ENCODE measurements around the gene TRIM43. TPM values are rescaled to one million over a fixed set of nuclear protein-coding genes. Genes with fewer than 3 reads are reported as not detected.
"Not testable (repeated sequence)": the region's sequence is repeated elsewhere in the genome, so short reads cannot be mapped to it uniquely, and the experiment has no call there.

Gene TRIM43
- total RNA-seq, 2 donors from 2014 or later, result not detected

GRCh38 chr2:95575857-95576256, 15.9 kb upstream of the TRIM43 start:
- no peaks in the 10 kb centered on the region for H3K4me1 ChIP-seq
- no peaks in the 10 kb centered on the region for H3K27me3 ChIP-seq
- H3K27ac ChIP-seq, result no peak overlapping the region
- DNase-seq (ENCODE audit: low spot score), result no peak
- no peak for TF ChIP-seq CTCF (IDR thresholded peaks at IDR 0.05)
- no peaks in the 10 kb centered on the region for H3K9me3 ChIP-seq
- no peak overlapping the region for H3K4me3 ChIP-seq
- no peaks in the 10 kb centered on the region for H3K36me3 ChIP-seq

- no peaks in the 10 kb centered on the region for H3K9me3 ChIP-seq
- H3K36me3 ChIP-seq, result no peaks in the 10 kb centered on the region
- DNase-seq (ENCODE audit: low spot score), result no peak
- no peak for TF ChIP-seq CTCF (IDR thresholded peaks at IDR 0.05)
- no peak overlapping the region for H3K27ac ChIP-seq
- no peak overlapping the region for H3K4me3 ChIP-seq
- no peaks in the 10 kb centered on the region for H3K4me1 ChIP-seq
- H3K27me3 ChIP-seq, result no peaks in the 10 kb centered on the region
These were observed 13.3 kb upstream of the TRIM43 start for GRCh38 chr2:95578539-95578938.

GRCh38 chr2:95583545-95583944, 8.3 kb upstream of the TRIM43 start:
- H3K4me1 ChIP-seq; DNase-seq (ENCODE audit: low spot score); H3K27ac ChIP-seq; H3K9me3 ChIP-seq; H3K36me3 ChIP-seq; H3K27me3 ChIP-seq; H3K4me3 ChIP-seq: not testable (repeated sequence)

- H3K4me3 ChIP-seq; H3K36me3 ChIP-seq; H3K4me1 ChIP-seq; H3K27ac ChIP-seq; DNase-seq (ENCODE audit: low spot score); H3K9me3 ChIP-seq; H3K27me3 ChIP-seq: not testable (repeated sequence)
These were observed 7.5 kb upstream of the TRIM43 start for GRCh38 chr2:95584321-95584720.

GRCh38 chr2:95589777-95590536, 1.8 kb upstream of the TRIM43 start:
- H3K4me3 ChIP-seq; H3K36me3 ChIP-seq; DNase-seq (ENCODE audit: low spot score); H3K27me3 ChIP-seq; H3K27ac ChIP-seq; H3K4me1 ChIP-seq; H3K9me3 ChIP-seq: not testable (repeated sequence)

GRCh38 chr2:95592973-95593372, 1.2 kb downstream of the TRIM43 start:
- H3K4me1 ChIP-seq; H3K27me3 ChIP-seq; H3K27ac ChIP-seq; H3K9me3 ChIP-seq; DNase-seq (ENCODE audit: low spot score); H3K36me3 ChIP-seq; H3K4me3 ChIP-seq: not testable (repeated sequence)

GRCh38 chr2:95595012-95595411, 3.2 kb downstream of the TRIM43 start:
- not testable (repeated sequence) for DNase-seq (ENCODE audit: low spot score); H3K9me3 ChIP-seq; H3K4me3 ChIP-seq

GRCh38 chr2:95601301-95601700, 9.5 kb downstream of the TRIM43 start:
- not testable (repeated sequence) for H3K4me1 ChIP-seq; H3K4me3 ChIP-seq; H3K9me3 ChIP-seq; H3K36me3 ChIP-seq; DNase-seq (ENCODE audit: low spot score); H3K27ac ChIP-seq; H3K27me3 ChIP-seq

More at GRCh38 chr2:95595012-95595411, 3.2 kb downstream of the TRIM43 start:
- H3K36me3 ChIP-seq, H3K4me1 ChIP-seq, H3K27me3 ChIP-seq, H3K27ac ChIP-seq: not testable (repeated sequence)

GRCh38 chr2:95602146-95602545, 10.3 kb downstream of the TRIM43 start:
- H3K36me3 ChIP-seq; H3K27me3 ChIP-seq; H3K9me3 ChIP-seq; DNase-seq (ENCODE audit: low spot score); H3K4me1 ChIP-seq; H3K4me3 ChIP-seq; H3K27ac ChIP-seq: not testable (repeated sequence)

- H3K36me3 ChIP-seq; H3K27ac ChIP-seq; DNase-seq (ENCODE audit: low spot score); H3K4me3 ChIP-seq; H3K27me3 ChIP-seq; H3K4me1 ChIP-seq; H3K9me3 ChIP-seq: not testable (repeated sequence)
These were observed 16.6 kb downstream of the TRIM43 start for GRCh38 chr2:95608356-95608755.

GRCh38 chr2:95609764-95610163, 18.0 kb downstream of the TRIM43 start:
- not testable (repeated sequence) for H3K9me3 ChIP-seq; DNase-seq (ENCODE audit: low spot score); H3K4me1 ChIP-seq; H3K27ac ChIP-seq; H3K4me3 ChIP-seq; H3K27me3 ChIP-seq; H3K36me3 ChIP-seq

- not testable (repeated sequence) for H3K36me3 ChIP-seq; H3K27me3 ChIP-seq; DNase-seq (ENCODE audit: low spot score); H3K4me3 ChIP-seq; H3K4me1 ChIP-seq; H3K27ac ChIP-seq; H3K9me3 ChIP-seq
These were observed 21.2 kb downstream of the TRIM43 start for GRCh38 chr2:95613048-95613447.

- not testable (repeated sequence) for H3K4me1 ChIP-seq; H3K27ac ChIP-seq; H3K4me3 ChIP-seq; H3K9me3 ChIP-seq; DNase-seq (ENCODE audit: low spot score); H3K36me3 ChIP-seq; H3K27me3 ChIP-seq
These were observed 30.9 kb downstream of the TRIM43 start for GRCh38 chr2:95622728-95623127.
